ENCODE measurements around the gene FGFR1OP2. TPM values are rescaled to one million over a fixed set of nuclear protein-coding genes. Genes with fewer than 3 reads are reported as not detected.

The FGFR1OP2 gene
- total and polyA plus RNA-seq, 10 donors = 27.2 to 142 (median 70.1) TPM

DNA sequence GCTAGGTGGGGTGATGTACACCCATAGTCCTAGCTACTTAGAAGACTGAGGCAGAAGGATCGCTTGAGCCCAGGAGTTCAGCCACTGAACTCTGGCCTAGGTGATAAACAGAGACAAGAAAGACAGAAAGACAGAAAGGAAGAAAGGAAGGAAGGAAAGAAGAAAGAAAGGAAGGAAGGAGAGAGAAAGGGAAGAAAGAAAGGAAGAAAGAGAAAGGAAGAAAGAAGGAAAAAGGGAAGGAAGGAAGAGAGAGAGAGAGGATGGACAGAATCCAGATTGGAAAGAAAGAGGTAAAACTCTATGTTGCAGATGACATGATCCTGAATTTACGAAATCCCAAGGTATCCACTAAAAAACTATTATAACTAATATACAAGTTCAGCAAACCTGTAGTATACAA lies 8.7 kb upstream of the FGFR1OP2 start:
- TF ChIP-seq, protein P1, sequence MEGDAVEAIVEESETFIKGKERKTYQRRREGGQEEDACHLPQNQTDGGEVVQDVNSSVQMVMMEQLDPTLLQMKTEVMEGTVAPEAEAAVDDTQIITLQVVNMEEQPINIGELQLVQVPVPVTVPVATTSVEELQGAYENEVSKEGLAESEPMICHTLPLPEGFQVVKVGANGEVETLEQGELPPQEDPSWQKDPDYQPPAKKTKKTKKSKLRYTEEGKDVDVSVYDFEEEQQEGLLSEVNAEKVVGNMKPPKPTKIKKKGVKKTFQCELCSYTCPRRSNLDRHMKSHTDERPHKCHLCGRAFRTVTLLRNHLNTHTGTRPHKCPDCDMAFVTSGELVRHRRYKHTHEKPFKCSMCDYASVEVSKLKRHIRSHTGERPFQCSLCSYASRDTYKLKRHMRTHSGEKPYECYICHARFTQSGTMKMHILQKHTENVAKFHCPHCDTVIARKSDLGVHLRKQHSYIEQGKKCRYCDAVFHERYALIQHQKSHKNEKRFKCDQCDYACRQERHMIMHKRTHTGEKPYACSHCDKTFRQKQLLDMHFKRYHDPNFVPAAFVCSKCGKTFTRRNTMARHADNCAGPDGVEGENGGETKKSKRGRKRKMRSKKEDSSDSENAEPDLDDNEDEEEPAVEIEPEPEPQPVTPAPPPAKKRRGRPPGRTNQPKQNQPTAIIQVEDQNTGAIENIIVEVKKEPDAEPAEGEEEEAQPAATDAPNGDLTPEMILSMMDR (IDR thresholded peaks at IDR 0.05 in 8 of 11, conservative IDR thresholded peaks at IDR 0.05 in 3 of 11) = no peak
- TF ChIP-seq POLR2A (IDR thresholded peaks at IDR 0.05) = no peak
- no peak for TF ChIP-seq POLR2AphosphoS5 (IDR thresholded peaks at IDR 0.05)
- 96 to 99% (median 97%) methylated on average over 2 of the region's 2 CpGs for WGBS, 5 donors
- Histone ChIP-seq H3K9me3 (no peaks in the 10 kb centered on the region), H3K4me3 (no peak overlapping the region), H3K36me3 (peaks cover 0 to 88% (median 37%) of the 10 kb centered on the region in 6 donors), H3K27ac (no peak overlapping the region), H3K27me3 (replicated peaks in 1 of 7) (no peaks in the 10 kb centered on the region), H3K4me1 (peaks cover 0 to 27% (median 0%) of the 10 kb centered on the region in 6 donors)
- intact Hi-C loops (cut with DNase I; ENCODE audit: low total_unique reads) = no loop called here
- no peak for DNase-seq

DNA sequence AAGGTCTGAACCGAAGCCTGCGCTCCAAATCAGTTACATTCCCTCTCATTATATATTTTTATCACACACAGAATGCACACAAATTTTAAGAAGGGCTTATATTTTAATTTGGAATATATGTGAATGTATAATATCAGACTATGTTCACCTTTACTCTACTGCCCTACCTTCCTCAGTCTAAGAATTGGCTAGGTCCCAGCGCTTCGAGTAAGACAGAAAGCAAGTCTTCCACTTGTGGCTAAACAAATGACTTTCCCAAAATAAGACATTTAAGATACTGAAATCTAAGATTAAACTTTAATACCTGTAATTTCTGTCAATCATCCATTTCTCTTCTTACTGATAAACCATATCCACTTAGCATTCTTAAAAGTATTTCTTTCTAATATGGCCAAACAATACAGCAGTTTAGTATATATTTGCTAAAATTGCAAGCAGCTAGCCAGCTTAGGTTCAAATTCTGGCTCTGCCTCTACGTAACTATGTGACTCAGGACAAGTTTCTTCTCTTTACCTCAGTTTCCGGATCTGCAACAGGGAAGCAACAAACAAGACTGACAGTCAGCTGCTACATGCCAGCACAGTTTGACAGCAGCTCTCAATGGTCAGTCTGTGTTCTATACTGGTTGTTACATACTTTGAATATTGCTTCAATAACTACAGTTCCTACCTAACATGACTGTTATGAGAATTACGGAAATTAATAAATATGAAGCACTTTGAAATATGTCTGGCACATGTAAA lies 2.5 kb upstream of the FGFR1OP2 start:
- WGBS, 5 donors = 58 to 67% (median 61%) methylated on average over 7 of the region's 7 CpGs
- TF ChIP-seq POLR2A (IDR thresholded peaks at IDR 0.05) (no peak), POLR2AphosphoS5 (IDR thresholded peaks at IDR 0.05) (no peak)
- TF ChIP-seq, protein P1 (IDR thresholded peaks at IDR 0.05 in 8 of 11, conservative IDR thresholded peaks at IDR 0.05 in 3 of 11) = no peak
- Histone ChIP-seq H3K9me3 (no peaks in the 10 kb centered on the region), H3K4me3 (peak overlapping the region in 2 of 8 donors; percentile 86 to 91), H3K4me1 (peaks cover 29 to 78% (median 42%) of the 10 kb centered on the region in 6 donors), H3K27me3 (replicated peaks in 1 of 7) (no peaks in the 10 kb centered on the region), H3K27ac (peak overlapping the region in 5 of 8 donors; percentile 95 to 98 (median 96)), H3K36me3 (peaks cover 0 to 40% (median 9%) of the 10 kb centered on the region in 6 donors)
- DNase-seq = no peak
- intact Hi-C loops (cut with DNase I; ENCODE audit: low total_unique reads) = loop anchor here (10.0 kb wide), 1 partner anchor 81 kb away; no protein-coding TSS in a partner anchor

DNA sequence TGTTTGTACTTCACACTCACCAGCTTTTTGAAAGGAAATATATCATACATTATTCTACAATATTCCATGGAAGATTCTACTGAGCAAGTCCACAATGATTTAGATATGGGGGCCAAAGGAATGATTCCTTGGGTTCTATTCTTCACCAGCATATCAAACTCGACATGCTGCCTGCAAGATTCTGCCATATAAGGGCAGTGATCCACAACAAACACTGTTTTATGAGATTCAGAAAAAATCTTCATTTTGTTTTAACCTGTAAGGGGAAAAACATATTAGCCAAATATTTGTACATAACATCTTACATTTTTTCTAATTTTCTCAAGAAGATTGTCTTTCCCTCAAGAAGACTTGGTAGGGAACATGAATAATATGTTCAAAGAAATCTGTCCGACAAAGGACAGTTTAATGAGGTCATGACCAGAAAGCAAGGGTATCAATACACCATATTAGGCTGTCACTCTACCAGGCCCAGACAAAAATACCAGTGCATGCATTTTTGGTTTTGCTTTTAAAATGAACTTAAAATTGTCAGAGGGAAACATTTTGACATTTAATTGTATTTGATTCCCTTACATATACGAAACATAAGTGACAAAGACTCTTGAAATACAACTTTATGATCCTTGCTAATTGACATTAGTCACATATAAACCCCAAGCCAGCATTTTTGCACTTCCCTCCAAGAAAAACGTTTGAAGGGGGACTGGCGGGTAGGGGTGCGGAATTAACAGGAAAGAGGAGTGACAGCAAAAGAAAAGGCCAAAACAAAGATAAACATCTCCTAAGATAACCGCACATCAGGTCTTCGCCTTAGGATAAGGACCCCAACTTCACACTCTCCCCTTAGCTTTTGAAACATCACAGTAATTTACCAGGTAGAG lies 1.5 kb upstream of the FGFR1OP2 start:
- Histone ChIP-seq H3K27ac (peak overlapping the region; percentile 89 to 98 (median 96)), H3K36me3 (peaks cover 0 to 30% (median 4%) of the 10 kb centered on the region in 6 donors), H3K9me3 (no peaks in the 10 kb centered on the region), H3K4me3 (peak overlapping the region; percentile 74 to 91 (median 82)), H3K4me1 (peaks cover 37 to 88% (median 52%) of the 10 kb centered on the region in 6 donors), H3K27me3 (replicated peaks in 1 of 7) (no peaks in the 10 kb centered on the region)
- TF ChIP-seq POLR2AphosphoS5 (IDR thresholded peaks at IDR 0.05) = no peak
- TF ChIP-seq, protein P1 (IDR thresholded peaks at IDR 0.05 in 8 of 11, conservative IDR thresholded peaks at IDR 0.05 in 3 of 11) = no peak
- intact Hi-C loops (cut with DNase I; ENCODE audit: low total_unique reads) = loop anchor here (10.0 kb wide), 1 partner anchor 82 kb away; no protein-coding TSS in a partner anchor
- WGBS, 5 donors = 9 to 13% (median 10%) methylated on average over 8 of the region's 8 CpGs
- DNase-seq = no peak

All from spleen (tissue), 11 donors.